Cerebellar cortex (tissue), 1 donor: ENCODE data around the gene B9D1.

Source experiments
- DNase-seq: peaks from one replicate; pipeline ENCODE4 v3.0.0-alpha.2; 2015; ENCODE audit warnings: low spot score

Gene B9D1

DNA sequence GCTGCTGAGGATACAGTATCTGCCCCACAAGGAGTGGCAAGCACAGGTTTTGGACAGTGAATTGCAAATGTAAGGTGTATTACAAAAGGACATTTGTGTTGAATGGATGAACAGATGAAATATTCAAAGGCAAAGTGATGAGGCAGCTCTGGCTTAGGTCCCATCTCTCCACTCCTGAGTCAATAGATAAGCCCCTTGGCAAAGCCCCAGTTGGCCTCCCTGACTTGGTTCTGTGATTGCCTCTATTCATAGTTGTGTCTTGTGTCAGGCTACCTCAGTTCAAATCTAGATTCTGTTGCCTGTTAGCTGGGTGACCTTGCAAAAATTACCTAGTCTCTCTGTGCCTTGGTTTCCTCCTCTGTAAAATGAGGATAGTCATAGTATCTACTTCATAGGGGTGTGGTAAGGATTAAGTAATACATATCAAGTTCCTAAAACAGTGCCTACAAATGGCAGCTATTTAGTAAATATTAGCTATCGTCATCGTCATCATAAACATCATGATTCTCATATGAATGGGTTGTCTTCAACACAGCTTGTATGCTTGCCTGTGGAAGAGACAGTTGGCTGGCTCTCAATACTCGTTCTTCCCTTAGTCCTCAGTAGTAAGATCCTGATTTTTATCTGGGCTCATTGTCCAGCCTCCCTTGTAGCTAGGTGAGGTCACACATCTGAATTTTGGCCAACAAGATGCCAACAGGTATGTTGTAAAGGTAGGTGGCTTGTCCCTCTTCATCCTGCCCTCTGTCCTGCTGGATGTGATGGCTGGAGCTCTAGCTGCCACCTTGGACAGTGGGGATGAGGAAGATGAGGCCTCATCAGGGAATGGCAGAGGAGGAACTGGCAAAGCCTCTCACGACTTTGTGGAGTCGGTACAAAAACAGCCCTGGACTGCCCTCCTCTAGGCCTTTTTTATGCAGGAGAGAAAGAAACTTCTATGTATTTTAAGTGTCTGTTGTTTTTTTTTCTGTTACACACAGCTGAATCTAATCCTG is 26.6 kb upstream of the B9D1 start:
- no peak for DNase-seq

- peak; percentile 51 for DNase-seq
Observed at GRCh38 chr17:19387921-19388521, 25.5 kb upstream of the B9D1 start.

GRCh38 chr17:19386974-19387920 is 24.7 kb upstream of the B9D1 start, which contains the start of gene MFAP4:
Gene MFAP4 (minus strand): TSS chr17:19387190. CDS start chr17:19387155, 35 bp downstream.
- peak; percentile 16 for DNase-seq

DNA sequence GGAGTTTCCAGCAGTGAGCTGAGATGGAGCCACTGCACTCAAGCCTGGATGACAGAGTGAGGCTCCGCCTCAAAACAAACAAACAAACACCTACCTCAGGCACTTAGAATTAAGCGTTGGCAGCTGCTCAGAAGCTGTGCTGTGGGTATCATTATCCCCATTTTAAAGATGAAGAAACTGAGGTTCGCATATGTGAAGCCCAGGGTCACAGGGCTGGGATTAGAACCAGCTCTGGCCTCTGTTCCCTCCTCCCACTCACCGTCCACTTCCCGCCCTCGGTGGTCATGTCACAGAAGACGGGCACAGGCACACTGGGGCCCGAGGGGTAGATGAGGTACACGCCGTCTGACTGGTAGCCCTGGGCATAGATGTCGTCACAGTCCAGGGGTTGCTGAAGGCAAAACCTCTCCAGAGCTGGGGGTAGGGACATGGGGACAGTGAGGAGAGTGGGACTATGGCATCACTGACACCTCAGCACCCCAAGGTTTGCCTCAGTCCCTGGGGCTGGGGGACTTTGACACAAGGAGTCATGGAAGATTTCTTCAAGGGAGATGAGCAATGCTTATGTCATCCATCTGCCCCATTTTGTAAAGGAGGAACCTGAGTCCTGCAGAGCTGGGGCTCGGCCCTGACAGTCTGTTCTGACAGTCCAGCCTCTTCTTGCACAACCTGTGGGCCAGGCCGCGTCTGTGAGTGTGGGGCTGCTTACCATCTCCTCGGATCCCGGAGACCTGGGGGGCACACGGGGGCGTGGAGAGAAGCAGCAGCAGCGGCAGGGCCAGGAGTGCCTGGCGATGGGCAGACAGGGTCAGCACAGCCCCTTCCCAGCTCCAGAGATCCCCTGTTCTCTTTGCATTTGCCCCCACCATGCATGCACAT is 23.8 kb upstream of the B9D1 start:
- no peak for DNase-seq

- no peak for DNase-seq
Observed at GRCh38 chr17:19385521-19385983, 23.0 kb upstream of the B9D1 start.

DNA sequence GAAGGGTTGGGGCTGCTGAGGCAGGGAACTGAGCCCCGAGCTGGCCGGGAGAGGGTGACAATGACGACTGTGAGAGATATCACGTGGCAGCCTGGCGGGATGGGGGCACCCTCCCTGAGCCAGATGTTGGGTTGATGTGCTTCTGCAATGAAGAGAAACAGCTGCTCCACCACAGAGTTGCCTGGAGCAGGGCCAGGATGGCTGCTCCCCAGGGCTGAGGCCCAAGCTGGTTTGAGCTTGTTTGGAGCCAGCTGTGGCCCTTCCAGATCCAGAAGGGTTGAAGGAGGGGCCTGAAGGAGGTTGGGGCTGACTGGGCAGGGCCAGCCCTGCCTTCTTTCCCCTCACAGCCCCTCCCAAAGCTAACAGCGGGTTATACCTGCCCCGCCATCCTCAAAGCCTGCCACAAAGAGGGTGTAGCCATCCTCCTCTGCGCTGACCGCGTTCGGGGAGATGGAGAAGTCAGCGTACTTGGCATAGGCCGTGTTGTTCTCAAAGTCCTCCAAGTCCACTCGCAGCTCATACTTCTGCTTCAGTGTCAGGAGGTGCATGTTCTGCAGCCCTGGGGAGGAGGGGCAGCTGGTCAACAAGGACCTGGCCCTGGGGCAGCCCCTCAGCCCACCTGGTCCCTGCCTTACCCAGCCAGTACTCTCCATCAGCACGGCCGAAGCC is 22.3 kb upstream of the B9D1 start:
- no peak for DNase-seq

- peak; percentile 15 for DNase-seq
Observed at GRCh38 chr17:19383681-19384470, 21.4 kb upstream of the B9D1 start.

- peak; percentile 28 for DNase-seq
Observed at GRCh38 chr17:19382531-19383444, 20.3 kb upstream of the B9D1 start.

DNA sequence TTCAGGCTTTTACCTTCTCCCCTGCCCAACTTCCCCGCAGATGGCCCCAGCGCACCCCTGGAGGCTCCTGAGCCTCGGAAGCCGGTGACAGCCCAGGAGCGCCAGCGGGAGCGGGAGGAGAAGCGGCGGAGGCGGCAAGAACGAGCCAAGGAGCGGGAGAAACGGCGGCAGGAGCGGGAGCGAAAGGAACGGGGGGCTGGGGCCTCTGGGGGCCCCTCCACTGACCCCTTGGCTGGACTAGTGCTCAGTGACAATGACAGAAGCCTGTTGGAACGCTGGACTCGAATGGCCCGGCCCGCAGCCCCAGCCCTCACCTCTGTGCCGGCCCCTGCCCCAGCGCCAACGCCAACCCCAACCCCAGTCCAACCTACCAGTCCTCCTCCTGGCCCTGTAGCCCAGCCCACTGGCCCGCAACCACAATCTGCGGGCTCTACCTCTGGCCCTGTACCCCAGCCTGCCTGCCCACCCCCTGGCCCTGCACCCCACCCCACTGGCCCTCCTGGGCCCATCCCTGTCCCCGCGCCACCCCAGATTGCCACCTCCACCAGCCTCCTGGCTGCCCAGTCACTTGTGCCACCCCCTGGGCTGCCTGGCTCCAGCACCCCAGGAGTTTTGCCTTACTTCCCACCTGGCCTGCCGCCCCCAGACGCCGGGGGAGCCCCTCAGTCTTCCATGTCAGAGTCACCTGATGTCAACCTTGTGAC is 19.4 kb upstream of the B9D1 start:
- DNase-seq: no peak

DNA sequence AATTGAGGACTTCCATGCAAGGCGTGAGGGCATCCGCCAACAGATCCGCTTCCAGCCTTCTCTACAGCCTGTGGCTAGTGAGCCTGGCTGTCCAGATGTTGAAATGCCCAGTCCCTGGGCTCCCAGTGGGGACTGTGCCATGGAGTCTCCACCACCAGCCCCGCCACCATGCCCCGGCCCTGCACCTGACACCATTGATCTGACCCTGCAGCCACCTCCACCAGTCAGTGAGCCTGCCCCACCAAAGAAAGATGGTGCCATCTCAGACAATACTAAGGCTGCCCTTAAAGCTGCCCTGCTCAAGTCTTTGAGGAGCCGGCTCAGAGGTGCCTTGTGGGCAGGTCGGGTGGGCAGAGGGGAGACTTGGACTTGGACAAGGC is 18.8 kb upstream of the B9D1 start:
- DNase-seq: no peak

GRCh38 chr17:19380481-19381301 is 18.2 kb upstream of the B9D1 start:
- DNase-seq: no peak

- no peak for DNase-seq
Observed at GRCh38 chr17:19379361-19380065, 17.0 kb upstream of the B9D1 start.

GRCh38 chr17:19378416-19379360 is 16.2 kb upstream of the B9D1 start, which contains the start of gene MAPK7:
Gene MAPK7 (plus strand): TSS chr17:19378498. CDS start chr17:19378901, 403 bp downstream.
- no peak for DNase-seq

DNA sequence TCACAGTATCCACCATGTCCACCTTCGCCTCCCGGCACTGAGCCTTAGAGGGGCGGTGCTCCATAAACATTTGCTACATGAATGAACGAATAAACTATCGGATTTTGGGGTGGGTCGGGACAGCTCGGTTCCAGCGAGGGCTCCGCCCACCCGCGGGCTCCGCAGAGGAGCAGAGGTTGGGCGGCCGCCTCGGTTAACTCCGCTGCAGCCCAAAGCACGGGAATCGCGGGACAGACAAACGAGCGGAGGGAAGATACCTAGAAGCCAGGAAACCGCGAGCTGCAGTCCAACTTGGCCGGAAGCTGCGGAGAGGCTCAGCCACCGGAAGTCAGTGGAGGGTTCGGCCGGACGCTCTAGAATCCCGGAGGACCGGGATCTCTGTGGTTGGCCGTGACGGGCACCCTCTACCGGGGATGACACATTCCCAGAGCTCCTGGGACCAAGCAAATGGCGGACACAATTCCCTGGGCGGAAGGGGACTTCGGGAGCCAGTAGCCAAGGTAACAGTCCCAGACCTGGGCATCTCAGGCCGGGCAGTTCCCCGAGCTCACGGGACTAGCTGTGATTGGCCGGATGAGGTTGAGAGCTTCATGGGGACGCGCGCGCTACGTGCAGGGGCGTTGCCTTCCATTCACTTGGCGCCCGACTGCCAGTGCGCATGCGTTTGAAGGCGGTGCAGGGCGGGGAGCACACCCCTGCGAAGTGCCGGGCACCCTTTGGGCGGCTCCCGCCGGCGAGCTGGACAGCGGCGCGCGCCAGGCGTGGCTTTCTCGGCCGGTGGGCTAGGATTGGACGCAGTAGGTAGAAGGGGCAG is 15.3 kb upstream of the B9D1 start:
- DNase-seq: peak; percentile 99
